Liver (tissue), 9 donors: Measurements from ENCODE around the gene CCL8. TPM values are rescaled to one million over a fixed set of nuclear protein-coding genes. Genes with fewer than 3 reads are reported as not detected.

ENCODE experiments used
- DNase-seq: peaks from one replicate; pipeline ENCODE4 v3.0.0-alpha.2; 2017; ENCODE audit warnings: low spot score
- H3K27ac ChIP-seq, 2 donors: one replicate each; pipeline ENCODE4 v1.7.0; 2013; ENCODE audit warnings: inconsistent platforms in 2 of 2, low read length in 2 of 2, control low read depth in 1 of 2, low read depth in 1 of 2, mild to moderate bottlenecking in 1 of 2
- H3K27me3 ChIP-seq, 4 donors: one replicate each; pipeline versions ENCODE4 v1.6.1 to v1.7.0; 2013; ENCODE audit warnings: low read length in 3 of 4, inconsistent platforms in 1 of 4, mild to moderate bottlenecking in 1 of 4, moderate library complexity in 1 of 4; ENCODE audit not compliant: control insufficient read depth in 4 of 4, insufficient read depth in 4 of 4
- H3K36me3 ChIP-seq, 4 donors: one replicate each; pipeline versions ENCODE4 v1.6.1 to v1.7.0; 2013; ENCODE audit warnings: low read length in 3 of 4, mild to moderate bottlenecking in 3 of 4, low read depth in 1 of 4, moderate library complexity in 1 of 4; ENCODE audit not compliant: control insufficient read depth in 4 of 4, insufficient read depth in 3 of 4
- H3K4me1 ChIP-seq, 4 donors: one replicate each; pipeline versions ENCODE4 v1.6.1 to v1.7.0; 2013; ENCODE audit warnings: low read length in 3 of 4, mild to moderate bottlenecking in 3 of 4, moderate library complexity in 1 of 4; ENCODE audit not compliant: control insufficient read depth in 4 of 4, insufficient read depth in 4 of 4
- H3K4me3 ChIP-seq, 3 donors: one replicate each; pipeline versions ENCODE4 v1.6.1 to v1.7.0; 2013; ENCODE audit warnings: low read length in 3 of 3, control low read depth in 1 of 3, low read depth in 1 of 3, mild to moderate bottlenecking in 1 of 3
- H3K9ac ChIP-seq, 2 donors: one replicate each; pipeline ENCODE4 v1.7.0; 2013; ENCODE audit warnings: low read length in 2 of 2, mild to moderate bottlenecking in 2 of 2, moderate library complexity in 2 of 2, control low read depth in 1 of 2, low read depth in 1 of 2
- H3K9me3 ChIP-seq, 4 donors: one replicate each; pipeline versions ENCODE4 v1.6.1 to v1.7.0; 2013; ENCODE audit warnings: low read length in 3 of 4; ENCODE audit not compliant: control insufficient read depth in 4 of 4
- ATF3 ChIP-seq: IDR thresholded peaks from 2 replicates; pipeline ENCODE4 v1.6.1; 2016; ENCODE audit warnings: antibody characterized with exemption
- EGR1 ChIP-seq, 2 donors: IDR thresholded peaks; 2 replicates each; pipeline ENCODE4 v1.6.1; 2016 to 2018; ENCODE audit warnings: antibody characterized with exemption in 2 of 2, low read depth in 2 of 2
- FOXA1 ChIP-seq: IDR thresholded peaks from 2 replicates; pipeline ENCODE4 v1.6.1; 2016; ENCODE audit warnings: antibody characterized with exemption
- FOXA2 ChIP-seq: IDR thresholded peaks from 2 replicates; pipeline ENCODE4 v1.6.1; 2016; ENCODE audit warnings: antibody characterized with exemption
- GABPA ChIP-seq, 2 donors: IDR thresholded peaks in 1 of 2; conservative IDR thresholded peaks in 1 of 2; 2 replicates each; pipeline ENCODE4 v1.6.1; 2016; ENCODE audit warnings: antibody characterized with exemption in 2 of 2, mild to moderate bottlenecking in 1 of 2, moderate library complexity in 1 of 2
- HNF4A ChIP-seq, 2 donors: conservative IDR thresholded peaks; 2 replicates each; pipeline ENCODE4 v1.6.1; 2016; ENCODE audit warnings: antibody characterized with exemption in 2 of 2, mild to moderate bottlenecking in 2 of 2
- HNF4G ChIP-seq: IDR thresholded peaks from 2 replicates; pipeline ENCODE4 v1.6.1; 2016; ENCODE audit warnings: antibody characterized with exemption
- JUND ChIP-seq, 2 donors: IDR thresholded peaks; 2 replicates each; pipeline ENCODE4 v1.6.1; 2016; ENCODE audit warnings: antibody characterized with exemption in 2 of 2
- MAX ChIP-seq: IDR thresholded peaks from 2 replicates; pipeline ENCODE4 v1.6.1; 2016; ENCODE audit warnings: antibody characterized with exemption
- NR2F2 ChIP-seq: IDR thresholded peaks from 2 replicates; pipeline ENCODE4 v1.6.1; 2016; ENCODE audit warnings: antibody characterized with exemption
- RAD21 ChIP-seq, 2 donors: IDR thresholded peaks; 2 replicates each; pipeline ENCODE4 v1.6.1; 2016; ENCODE audit warnings: antibody characterized with exemption in 2 of 2, mild to moderate bottlenecking in 2 of 2
- REST ChIP-seq: IDR thresholded peaks from 2 replicates; pipeline ENCODE4 v1.6.1; 2016; ENCODE audit warnings: antibody characterized with exemption, mild to moderate bottlenecking
- RXRA ChIP-seq, 2 donors: IDR thresholded peaks; 2 replicates each; pipeline ENCODE4 v1.6.1; 2017 to 2018; ENCODE audit warnings: antibody characterized with exemption in 2 of 2, mild to moderate bottlenecking in 1 of 2
- SP1 ChIP-seq: IDR thresholded peaks from 2 replicates; pipeline ENCODE4 v1.6.1; 2018; ENCODE audit warnings: antibody characterized with exemption, mild to moderate bottlenecking
- TAF1 ChIP-seq: conservative IDR thresholded peaks from 2 replicates; pipeline ENCODE4 v1.6.1; 2016; ENCODE audit warnings: antibody characterized with exemption, mild to moderate bottlenecking
- YY1 ChIP-seq: IDR thresholded peaks from 2 replicates; pipeline ENCODE4 v1.6.1; 2016; ENCODE audit warnings: antibody characterized with exemption, mild to moderate bottlenecking
- ZBTB33 ChIP-seq: IDR thresholded peaks from 2 replicates; pipeline ENCODE4 v1.6.1; 2016; ENCODE audit warnings: antibody characterized with exemption
- WGBS: extraction: QIAGEN DNeasy Blood & Tissue Kit; methylation state at CpG from one replicate; pipeline ENCODE4 v1.1.7; 2013; 5-methylcytosine and 5-hydroxymethylcytosine counted together
- polyA plus RNA-seq, 2 donors: library from polyadenylated mRNA; stranded (reverse) in 1 of 2; unstranded in 1 of 2; fragments of 200-250 nt in 1 of 2; fragments of >200 nt in 1 of 2; fragmentation: Nextera tagmentation in 1 of 2; extraction: Ambion mirVana in 1 of 2; gene quantifications; one replicate each; pipeline versions ENCODE4 v1.2.1 to v1.2.3, GENCODE V29; 2013 to 2015
- total RNA-seq, 2 donors: library from RNA; depleted of rRNA; stranded (reverse); fragments of >200 nt; gene quantifications; one replicate each; pipeline ENCODE4 v1.2.3, GENCODE V29; 2014
- TF ChIP-seq, protein P1 (sequence below): fragments of 150-350 bp; IDR thresholded peaks from 2 replicates; pipeline ENCODE4 v1.5.1; 2017; ENCODE audit warnings: improper control_type of control experiment, low read depth, low read length; ENCODE audit not compliant: missing input control
- donor health status: healthy.
- donor health status: healthy.
- donor health status: healthy.
- donor health status: healthy.
- donor health status: healthy.

CCL8 gene
- total and polyA plus RNA-seq, 4 donors = 0.03 TPM; not detected in 3

DNA sequence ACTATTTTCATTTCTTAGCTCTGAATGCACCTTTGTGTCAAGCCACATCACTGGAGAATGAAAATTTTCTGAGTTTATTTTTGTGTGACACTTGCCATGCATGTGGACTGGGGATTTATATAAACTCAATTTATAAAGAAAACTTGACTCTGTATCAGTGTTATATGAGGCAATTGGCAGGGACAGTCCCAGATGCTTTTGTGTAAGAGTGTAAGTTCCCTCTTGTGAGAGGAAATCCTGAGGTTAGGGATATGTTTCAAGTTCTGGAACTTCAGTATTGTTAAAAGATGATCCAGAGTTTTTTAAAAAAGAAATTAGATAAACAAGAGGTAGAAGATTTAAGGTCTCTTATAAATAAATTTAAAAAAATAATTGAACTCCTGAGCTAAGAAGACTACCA, 10.9 kb upstream of the CCL8 start:
- no peak for TF ChIP-seq HNF4A (conservative IDR thresholded peaks at IDR 0.05)
- no peak for TF ChIP-seq MAX
- TF ChIP-seq FOXA1 = no peak
- no peak for TF ChIP-seq HNF4G
- no peak for TF ChIP-seq ATF3
- TF ChIP-seq YY1 = no peak
- no peak for TF ChIP-seq GABPA (IDR thresholded peaks at IDR 0.05 in 1 of 2, conservative IDR thresholded peaks at IDR 0.05 in 1 of 2)
- no peak for TF ChIP-seq RXRA (IDR thresholded peaks at IDR 0.05)
- no peak for TF ChIP-seq EGR1 (IDR thresholded peaks at IDR 0.05; ENCODE audit: low read depth in 2 of 2)
- TF ChIP-seq JUND (IDR thresholded peaks at IDR 0.05) = no peak
- TF ChIP-seq SP1 = no peak
- no peak for TF ChIP-seq ZBTB33
- no peak for TF ChIP-seq RAD21 (IDR thresholded peaks at IDR 0.05)
- no peak for TF ChIP-seq TAF1
- TF ChIP-seq FOXA2 = no peak
- TF ChIP-seq REST = no peak
- no peaks in the 10 kb centered on the region for H3K4me1 ChIP-seq
- H3K9ac ChIP-seq = no peak overlapping the region
- H3K9me3 ChIP-seq = no peaks in the 10 kb centered on the region
- no peaks in the 10 kb centered on the region for H3K36me3 ChIP-seq
- no peak overlapping the region for H3K4me3 ChIP-seq
- no peak for DNase-seq
- H3K27ac ChIP-seq = no peak overlapping the region
- H3K27me3 ChIP-seq = peaks cover 0 to 7% (median 0%) of the 10 kb centered on the region in 4 donors

DNA sequence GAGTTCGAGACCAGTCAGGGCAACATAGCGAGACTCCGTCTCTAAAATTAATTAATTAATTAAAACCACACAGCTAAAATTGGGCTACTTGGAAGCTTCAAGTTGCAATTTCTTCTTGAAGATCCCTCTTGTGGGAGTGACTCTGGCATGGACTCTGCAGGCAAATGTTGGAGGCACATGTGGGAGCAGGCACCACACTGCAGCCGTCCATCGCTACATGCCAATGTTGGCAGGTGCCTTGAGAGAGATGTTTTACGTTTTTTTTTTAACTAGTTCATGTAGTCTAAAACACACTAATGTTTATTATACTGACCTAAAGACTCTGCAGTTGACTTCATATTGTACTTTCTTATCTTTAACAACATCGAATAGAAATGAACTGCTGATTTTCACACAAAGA, 7.9 kb upstream of the CCL8 start:
- H3K9me3 ChIP-seq = no peaks in the 10 kb centered on the region
- H3K4me1 ChIP-seq = no peaks in the 10 kb centered on the region
- no peak overlapping the region for H3K9ac ChIP-seq
- no peak overlapping the region for H3K4me3 ChIP-seq
- no peaks in the 10 kb centered on the region for H3K36me3 ChIP-seq
- TF ChIP-seq RAD21 (IDR thresholded peaks at IDR 0.05) (no peak), FOXA1 (no peak), YY1 (no peak), NR2F2 (no peak), REST (no peak), JUND (IDR thresholded peaks at IDR 0.05) (no peak), ZBTB33 (no peak), EGR1 (IDR thresholded peaks at IDR 0.05; ENCODE audit: low read depth in 2 of 2) (no peak), HNF4G (no peak), RXRA (IDR thresholded peaks at IDR 0.05) (no peak)
- TF ChIP-seq, protein P1, sequence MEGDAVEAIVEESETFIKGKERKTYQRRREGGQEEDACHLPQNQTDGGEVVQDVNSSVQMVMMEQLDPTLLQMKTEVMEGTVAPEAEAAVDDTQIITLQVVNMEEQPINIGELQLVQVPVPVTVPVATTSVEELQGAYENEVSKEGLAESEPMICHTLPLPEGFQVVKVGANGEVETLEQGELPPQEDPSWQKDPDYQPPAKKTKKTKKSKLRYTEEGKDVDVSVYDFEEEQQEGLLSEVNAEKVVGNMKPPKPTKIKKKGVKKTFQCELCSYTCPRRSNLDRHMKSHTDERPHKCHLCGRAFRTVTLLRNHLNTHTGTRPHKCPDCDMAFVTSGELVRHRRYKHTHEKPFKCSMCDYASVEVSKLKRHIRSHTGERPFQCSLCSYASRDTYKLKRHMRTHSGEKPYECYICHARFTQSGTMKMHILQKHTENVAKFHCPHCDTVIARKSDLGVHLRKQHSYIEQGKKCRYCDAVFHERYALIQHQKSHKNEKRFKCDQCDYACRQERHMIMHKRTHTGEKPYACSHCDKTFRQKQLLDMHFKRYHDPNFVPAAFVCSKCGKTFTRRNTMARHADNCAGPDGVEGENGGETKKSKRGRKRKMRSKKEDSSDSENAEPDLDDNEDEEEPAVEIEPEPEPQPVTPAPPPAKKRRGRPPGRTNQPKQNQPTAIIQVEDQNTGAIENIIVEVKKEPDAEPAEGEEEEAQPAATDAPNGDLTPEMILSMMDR = no peak
- whole genome bisulfite sequencing = 83% methylated on average over 7 of the region's 7 CpGs
- no peak for DNase-seq
- H3K27me3 ChIP-seq = peaks cover 0 to 7% (median 1%) of the 10 kb centered on the region in 4 donors
- no peak overlapping the region for H3K27ac ChIP-seq
